IMR-90 (cell line): ENCODE results near the gene SH3RF3. TPM values are rescaled to one million over a fixed set of nuclear protein-coding genes. Genes with fewer than 3 reads are reported as not detected.

ENCODE experiments used
- ATAC-seq: fragments of 200-7000 bp; cut with Tn5 transposase; 2 replicates; pipeline ENCODE4 v1.9.1; 2020; ENCODE audit warnings: low read depth, mild to moderate bottlenecking, moderate library complexity
- BruUV-seq: library from RNA; stranded (reverse); fragments of 400-500 nt; replicated peaks from 2 replicates; lab custom pipeline; 2021; lab: Mats Ljungman, UMichigan
- CTCF ChIA-PET: fragments of 300-600 bp; formaldehyde crosslinking; extraction: SDS; loops from one replicate; lab custom pipeline; 2021; ENCODE audit warnings: antibody characterized with exemption; lab: Yijun Ruan, JAX
- POLR2A ChIA-PET: fragments of 300-600 bp; sonication (Branson Sonifier 250); formaldehyde crosslinking; loops from one replicate; lab custom pipeline; 2022; ENCODE audit warnings: antibody characterized with exemption; ENCODE audit not compliant: unreplicated experiment; lab: Charles Lee
- DNase-seq: peaks from one replicate; pipeline ENCODE4 v3.0.0; 2013
- H2AFZ ChIP-seq: replicated peaks from 2 replicates; pipeline ENCODE3; 2013; ENCODE audit warnings: low read length, mild to moderate bottlenecking; ENCODE audit not compliant: poor library complexity
- H2AK5ac ChIP-seq: 2 replicates; pipeline ENCODE4 v1.6.1; 2013; ENCODE audit warnings: low read depth, low read length, inconsistent platforms
- H2AK9ac ChIP-seq: replicated peaks from 2 replicates; pipeline ENCODE3; 2013; ENCODE audit warnings: mild to moderate bottlenecking, low read depth, low read length, moderate library complexity; ENCODE audit not compliant: poor library complexity
- H2BK120ac ChIP-seq: 2 replicates; pipeline ENCODE4 v1.6.1; 2013; ENCODE audit warnings: low read depth, low read length, inconsistent platforms
- H2BK15ac ChIP-seq: 3 replicates; pipeline ENCODE4 v1.6.1; 2013; ENCODE audit warnings: low read depth, low read length, inconsistent platforms
- H2BK20ac ChIP-seq: 2 replicates; pipeline ENCODE4 v1.6.1; 2013; ENCODE audit warnings: low read depth, mild to moderate bottlenecking, inconsistent platforms, low read length, moderate library complexity
- H2BK5ac ChIP-seq: 2 replicates; pipeline ENCODE4 v1.6.1; 2013; ENCODE audit warnings: mild to moderate bottlenecking, low read depth, low read length, inconsistent platforms; ENCODE audit not compliant: poor library complexity, severe bottlenecking
- H3K14ac ChIP-seq: replicated peaks from 2 replicates; pipeline ENCODE4 v1.6.1; 2013; ENCODE audit warnings: low read depth, low read length, inconsistent platforms
- H3K18ac ChIP-seq: 2 replicates; pipeline ENCODE4 v1.6.1; 2013; ENCODE audit warnings: low read depth, low read length, control low read depth
- H3K23ac ChIP-seq: 2 replicates; pipeline ENCODE4 v1.6.1; 2013; ENCODE audit warnings: low read depth, low read length, inconsistent platforms
- H3K27ac ChIP-seq: 2 replicates; pipeline ENCODE4 v1.5.1; 2013; ENCODE audit warnings: mild to moderate bottlenecking, control low read depth, low read length; ENCODE audit not compliant: insufficient read depth
- H3K27me3 ChIP-seq: 2 replicates; pipeline ENCODE4 v1.6.1; 2013; ENCODE audit warnings: low read length; ENCODE audit not compliant: control insufficient read depth, insufficient read depth
- H3K36me3 ChIP-seq: 2 replicates; pipeline ENCODE4 v1.6.1; 2013; ENCODE audit warnings: low read length, mixed read lengths; ENCODE audit not compliant: control insufficient read depth, insufficient read depth
- H3K4ac ChIP-seq: 2 replicates; pipeline ENCODE4 v1.6.1; 2013; ENCODE audit warnings: low read depth, low read length, inconsistent platforms
- H3K4me1 ChIP-seq: 2 replicates; pipeline ENCODE4 v1.6.1; 2013; ENCODE audit warnings: low read length, mixed read lengths; ENCODE audit not compliant: control insufficient read depth, insufficient read depth
- H3K4me2 ChIP-seq: 2 replicates; pipeline ENCODE4 v1.6.1; 2013; ENCODE audit warnings: low read depth, mild to moderate bottlenecking, control low read depth, low read length, moderate library complexity
- H3K4me3 ChIP-seq: 2 replicates; pipeline ENCODE4 v1.5.1; 2013; ENCODE audit warnings: low read depth, mild to moderate bottlenecking, control low read depth, low read length, moderate library complexity; ENCODE audit not compliant: insufficient read depth
- H3K56ac ChIP-seq: 2 replicates; pipeline ENCODE4 v1.6.1; 2013; ENCODE audit warnings: low read length, inconsistent platforms; ENCODE audit not compliant: insufficient read depth; ENCODE audit errors: extremely low read depth
- H3K79me1 ChIP-seq, 2 experiments: 2 replicates each; pipeline ENCODE4 v1.6.1; 2013; ENCODE audit warnings: low read length in 2 of 2, inconsistent platforms in 1 of 2, low read depth in 1 of 2
- H3K9ac ChIP-seq: 2 replicates; pipeline ENCODE4 v1.6.1; 2013; ENCODE audit warnings: low read depth, low read length, control low read depth
- H3K9me1 ChIP-seq: 2 replicates; pipeline ENCODE4 v1.6.1; 2013; ENCODE audit warnings: low read length, inconsistent platforms; ENCODE audit not compliant: insufficient read depth
- H3K9me3 ChIP-seq: 2 replicates; pipeline ENCODE4 v1.6.1; 2013; ENCODE audit warnings: low read length; ENCODE audit not compliant: control insufficient read depth, insufficient read depth
- H4K20me1 ChIP-seq: 2 replicates; pipeline ENCODE4 v1.6.1; 2013; ENCODE audit warnings: low read length, inconsistent platforms; ENCODE audit not compliant: insufficient read depth
- H4K5ac ChIP-seq: 2 replicates; pipeline ENCODE4 v1.6.1; 2013; ENCODE audit warnings: mild to moderate bottlenecking, low read depth, low read length, control low read depth
- H4K8ac ChIP-seq, 2 experiments: 2 replicates each; pipeline ENCODE4 v1.6.1; 2013; ENCODE audit warnings: low read depth in 2 of 2, low read length in 2 of 2, control low read depth in 1 of 2, inconsistent platforms in 1 of 2
- H4K91ac ChIP-seq: 2 replicates; pipeline ENCODE4 v1.6.1; 2013; ENCODE audit warnings: low read depth, low read length, inconsistent platforms; ENCODE audit not compliant: insufficient read depth
- BHLHE40 ChIP-seq: fragments of 150-350 bp; IDR thresholded peaks from 2 replicates; pipeline ENCODE4 v1.6.1; 2016; ENCODE audit warnings: mild to moderate bottlenecking, low read depth, low read length
- MXI1 ChIP-seq: IDR thresholded peaks from 2 replicates; pipeline ENCODE4 v1.6.1; 2012; ENCODE audit warnings: low read depth, mild to moderate bottlenecking, low read length, moderate library complexity, borderline replicate concordance
- RAD21 ChIP-seq: IDR thresholded peaks from 2 replicates; pipeline ENCODE4 v1.6.1; 2012; ENCODE audit warnings: low read length, improper control_type of control experiment
- RFX5 ChIP-seq: IDR thresholded peaks from 2 replicates; pipeline ENCODE4 v1.8.0; 2012; ENCODE audit warnings: low read depth, mild to moderate bottlenecking, low read length, moderate library complexity
- WGBS, 2 experiments: methylation state at CpG; one replicate each; pipeline versions ENCODE4 v1.1.5 to v1.1.7; 2013; ENCODE audit warnings: missing lambda C conversion rate in 2 of 2; ENCODE audit not compliant: insufficient read length in 1 of 2; ENCODE audit errors: extremely low coverage in 2 of 2; 5-methylcytosine and 5-hydroxymethylcytosine counted together
- dilution Hi-C: fragments of 300-500 bp; cut with HindIII; formaldehyde crosslinking; loops from one replicate; pipeline ENCODE4 v1.14.3; 2018; ENCODE audit warnings: low sequenced_read_pairs; ENCODE audit not compliant: unreplicated experiment
- in situ Hi-C: fragments of 300-500 bp; cut with MboI; formaldehyde crosslinking; loops from 3 replicates; pipeline ENCODE4 v1.14.3; 2019; ENCODE audit warnings: low sequenced_read_pairs, inconsistent platforms, mixed read lengths
- intact Hi-C: fragments of 100-400 bp; cut with micrococcal nuclease; formaldehyde crosslinking; loops from 2 replicates; pipeline ENCODE4 v1.10.0; 2022
- polyA plus RNA-seq, 3 experiments: library from polyadenylated mRNA; depleted of rRNA; stranded (reverse); fragments of >200 nt; gene quantifications; 2 replicates each; pipeline ENCODE4 v1.2.3, GENCODE V29; 2012; ENCODE audit warnings: low replicate concordance in 1 of 3
- total RNA-seq: library from RNA; depleted of rRNA; stranded (reverse); fragments of >200 nt; gene quantifications from 2 replicates; pipeline ENCODE4 v1.2.3, GENCODE V29; 2012
- TF ChIP-seq, protein P1 (sequence below): fragments of 150-350 bp; IDR thresholded peaks from 2 replicates; pipeline ENCODE4 v1.6.1; 2017; ENCODE audit warnings: mild to moderate bottlenecking, antibody characterized with exemption, low read length, low read depth

SH3RF3 gene
- total and polyA plus RNA-seq, 2 of the 4 experiments (the other 2 are of a cell fraction), result 3.4 to 5.3 TPM

DNA sequence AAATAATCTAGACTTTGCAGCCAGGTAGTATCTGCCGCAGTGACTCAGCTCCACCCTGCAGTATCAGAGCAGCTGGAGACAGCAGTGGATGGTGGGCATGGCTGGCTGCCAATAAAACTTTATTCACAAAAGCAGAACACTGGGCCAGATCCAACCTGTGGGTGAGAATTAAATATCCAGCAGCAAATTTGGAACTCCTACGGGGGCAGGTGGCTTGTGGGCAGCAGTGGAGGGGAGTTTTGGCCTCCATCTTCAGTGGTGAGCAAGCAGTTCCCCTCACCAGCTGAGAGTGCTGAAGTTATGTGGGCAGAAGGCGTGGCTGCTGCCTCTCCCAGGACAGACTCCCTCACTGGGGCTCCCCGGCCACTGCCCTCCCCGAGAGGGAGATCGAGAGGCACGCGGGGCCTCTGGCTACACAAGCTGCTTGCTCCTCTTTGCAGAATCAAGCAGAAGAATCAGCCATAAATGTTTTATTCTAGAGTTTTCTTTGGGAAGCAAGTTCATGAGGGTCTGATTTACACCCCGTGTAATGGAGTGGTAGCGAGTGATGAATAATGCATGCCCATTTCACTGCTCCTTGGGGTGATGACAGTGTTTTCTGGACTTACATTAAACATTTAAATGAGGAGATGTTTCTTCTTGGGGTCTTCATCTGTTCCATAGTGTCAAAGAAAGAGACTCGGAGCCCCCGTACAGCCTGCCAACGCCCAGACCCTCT, 280.5 kb downstream of the SH3RF3 start:
- Histone ChIP-seq H2BK5ac (no peak overlapping the region), H3K9me3 (no peaks in the 10 kb centered on the region), H2BK15ac (no peak overlapping the region), H3K9me1 (peaks cover 24% of the 10 kb centered on the region; the same call in 1 of the 2 replicates), H3K79me1 (peaks cover 21 to 57% of the 10 kb centered on the region in 2 experiments), H3K4ac (no peak overlapping the region), H3K27me3 (no peaks in the 10 kb centered on the region), H3K4me2 (no peak overlapping the region), H3K4me3 (no peak overlapping the region), H4K5ac (no peak overlapping the region), H2AFZ (no peak overlapping the region), H2AK5ac (no peak overlapping the region), H4K20me1 (peaks cover 19% of the 10 kb centered on the region; the same call in 1 of the 2 replicates), H2BK120ac (no peak overlapping the region), H3K4me1 (peaks cover 6% of the 10 kb centered on the region; the same call in 1 of the 2 replicates), H3K23ac (no peak overlapping the region), H2BK20ac (no peak overlapping the region), H3K36me3 (peaks cover 6% of the 10 kb centered on the region; the same call in 1 of the 2 replicates), H3K14ac (no peak overlapping the region), H3K27ac (no peak overlapping the region), H4K8ac (no peak overlapping the region), H2AK9ac (no peak overlapping the region), H4K91ac (no peak overlapping the region), H3K56ac (no peak overlapping the region), H3K9ac (no peak overlapping the region), H3K18ac (no peak overlapping the region)
- ATAC-seq (no peak), DNase-seq (no peak)
- TF ChIP-seq, protein P1, sequence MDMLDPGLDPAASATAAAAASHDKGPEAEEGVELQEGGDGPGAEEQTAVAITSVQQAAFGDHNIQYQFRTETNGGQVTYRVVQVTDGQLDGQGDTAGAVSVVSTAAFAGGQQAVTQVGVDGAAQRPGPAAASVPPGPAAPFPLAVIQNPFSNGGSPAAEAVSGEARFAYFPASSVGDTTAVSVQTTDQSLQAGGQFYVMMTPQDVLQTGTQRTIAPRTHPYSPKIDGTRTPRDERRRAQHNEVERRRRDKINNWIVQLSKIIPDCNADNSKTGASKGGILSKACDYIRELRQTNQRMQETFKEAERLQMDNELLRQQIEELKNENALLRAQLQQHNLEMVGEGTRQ, result no peak
- TF ChIP-seq MXI1, result no peak
- no peak for TF ChIP-seq RAD21
- TF ChIP-seq RFX5, result no peak
- no peak for TF ChIP-seq BHLHE40
- in situ Hi-C loops, result no loop called here
- ChIA-PET CTCF (no interaction called here), POLR2A (no interaction called here)
- 90% methylated on average over 4 of the region's 13 CpGs; no CpG with 5 or more reads in 1 of the 2 experiments for WGBS, 2 experiments
- BruUV-seq, result no TSS peak
- intact Hi-C loops, result no loop called here
- dilution Hi-C loops, result no loop called here
